ENCODE data around the gene NPIPB8.
"Not testable (repeated sequence)": the region's sequence is repeated elsewhere in the genome, so short reads cannot be mapped to it uniquely, and the experiment has no call there.

The NPIPB8 gene

GRCh38 chr16:28607116-28607623, 30.7 kb upstream of the NPIPB8 start:
- DNase-seq (ENCODE audit: low read depth in 2 of 2), result no peak

GRCh38 chr16:28607681-28608495, 30.0 kb upstream of the NPIPB8 start:
- not testable (repeated sequence) for DNase-seq (ENCODE audit: low read depth in 2 of 2)

GRCh38 chr16:28608496-28608808, 29.4 kb upstream of the NPIPB8 start:
- DNase-seq (ENCODE audit: low read depth in 2 of 2), result not testable (repeated sequence)

- DNase-seq (ENCODE audit: low read depth in 2 of 2), result not testable (repeated sequence)
These were observed 28.8 kb upstream of the NPIPB8 start for GRCh38 chr16:28608867-28609596.

- DNase-seq (ENCODE audit: low read depth in 2 of 2), result no peak
These were observed 28.0 kb upstream of the NPIPB8 start, which contains the start of gene SULT1A1 for GRCh38 chr16:28609631-28610594. Gene SULT1A1 (minus strand): TSS chr16:28610044. CDS start chr16:28608855, 1,189 bp downstream.

GRCh38 chr16:28610595-28611191, 27.2 kb upstream of the NPIPB8 start:
- DNase-seq (ENCODE audit: low read depth in 2 of 2), result no peak

- DNase-seq (ENCODE audit: low read depth in 2 of 2), result not testable (repeated sequence)
These were observed 25.2 kb upstream of the NPIPB8 start for GRCh38 chr16:28612359-28613280.

- not testable (repeated sequence) for DNase-seq (ENCODE audit: low read depth in 2 of 2)
These were observed 24.0 kb upstream of the NPIPB8 start for GRCh38 chr16:28613912-28614311.

- not testable (repeated sequence) for DNase-seq (ENCODE audit: low read depth in 2 of 2)
These were observed 23.3 kb upstream of the NPIPB8 start for GRCh38 chr16:28614561-28614960.

- DNase-seq (ENCODE audit: low read depth in 2 of 2), result not testable (repeated sequence)
These were observed 22.2 kb upstream of the NPIPB8 start for GRCh38 chr16:28615486-28616223.

GRCh38 chr16:28616224-28616577, 21.7 kb upstream of the NPIPB8 start:
- DNase-seq (ENCODE audit: low read depth in 2 of 2), result not testable (repeated sequence)

GRCh38 chr16:28616636-28617035, 21.2 kb upstream of the NPIPB8 start:
- DNase-seq (ENCODE audit: low read depth in 2 of 2), result no peak

- DNase-seq (ENCODE audit: low read depth in 2 of 2), result no peak
These were observed 20.0 kb upstream of the NPIPB8 start for GRCh38 chr16:28617874-28618273.

GRCh38 chr16:28620316-28620715, 17.5 kb upstream of the NPIPB8 start:
- not testable (repeated sequence) for DNase-seq (ENCODE audit: low read depth in 2 of 2)

- DNase-seq (ENCODE audit: low read depth in 2 of 2), result no peak
These were observed 16.2 kb upstream of the NPIPB8 start for GRCh38 chr16:28621481-28622155.

GRCh38 chr16:28622532-28623171, 15.2 kb upstream of the NPIPB8 start:
- not testable (repeated sequence) for DNase-seq (ENCODE audit: low read depth in 2 of 2)

- peak; percentile 4 to 43 for DNase-seq (ENCODE audit: low read depth in 2 of 2)
These were observed 14.6 kb upstream of the NPIPB8 start for GRCh38 chr16:28623172-28623711.

GRCh38 chr16:28630905-28631304, 7.0 kb upstream of the NPIPB8 start:
- DNase-seq (ENCODE audit: low read depth in 2 of 2), result not testable (repeated sequence)
